Kidney (tissue), 14 donors: ENCODE measurements around the gene UBASH3B. TPM values are rescaled to one million over a fixed set of nuclear protein-coding genes. Genes with fewer than 3 reads are reported as not detected.

ENCODE experiments used
- DNase-seq, 5 donors: peaks; one replicate each; pipeline ENCODE4 v3.0.0-alpha.2; 2013 to 2020
- FAIRE-seq: peaks from 2 replicates; lab custom pipeline; 2012; peaks lifted over from hg19 to GRCh38; lab: Jason Lieb, UNC
- H3K27ac ChIP-seq, 2 donors: one replicate each; pipeline ENCODE4 v1.7.0; 2013; ENCODE audit warnings: low read depth in 2 of 2, low read length in 2 of 2, inconsistent platforms in 1 of 2
- H3K27me3 ChIP-seq: one replicate; pipeline ENCODE4 v1.7.1; 2013; ENCODE audit warnings: low read length, inconsistent platforms; ENCODE audit not compliant: control insufficient read depth, insufficient read depth
- H3K36me3 ChIP-seq, 3 donors: one replicate each; pipeline versions ENCODE4 v1.7.0 to v1.7.1; 2013; ENCODE audit warnings: low read length in 3 of 3, control low read depth in 1 of 3, inconsistent platforms in 1 of 3; ENCODE audit not compliant: insufficient read depth in 3 of 3, control insufficient read depth in 2 of 3
- H3K4me1 ChIP-seq, 3 donors: one replicate each; pipeline versions ENCODE4 v1.7.0 to v1.7.1; 2013; ENCODE audit warnings: low read length in 3 of 3, inconsistent platforms in 1 of 3, low read depth in 1 of 3; ENCODE audit not compliant: control insufficient read depth in 2 of 3, insufficient read depth in 2 of 3
- H3K4me3 ChIP-seq, 3 donors: one replicate each; pipeline versions ENCODE4 v1.7.0 to v1.8.1; 2013; ENCODE audit warnings: low read length in 3 of 3, control low read depth in 1 of 3, inconsistent platforms in 1 of 3
- H3K9ac ChIP-seq, 3 donors: one replicate each; pipeline versions ENCODE4 v1.7.0 to v1.7.1; 2013; ENCODE audit warnings: low read length in 3 of 3, control low read depth in 1 of 3, inconsistent platforms in 1 of 3
- H3K9me3 ChIP-seq, 3 donors: one replicate each; pipeline versions ENCODE4 v1.7.0 to v1.7.1; 2013; ENCODE audit warnings: low read length in 3 of 3, control low read depth in 1 of 3, inconsistent platforms in 1 of 3; ENCODE audit not compliant: control insufficient read depth in 2 of 3, insufficient read depth in 1 of 3
- CTCF ChIP-seq: IDR thresholded peaks from 3 replicates; pipeline ENCODE4 v1.5.1; 2012; ENCODE audit warnings: mild to moderate bottlenecking, moderate library complexity, borderline replicate concordance; ENCODE audit not compliant: insufficient read depth; ENCODE audit errors: extremely low read depth
- intact Hi-C: fragments of 100-400 bp; cut with DNase I; formaldehyde crosslinking; loops from one replicate; pipeline ENCODE4 v1.11.1; 2022
- polyA plus RNA-seq: library from polyadenylated mRNA; stranded (reverse); fragments of 350-450 nt; fragmentation: Illumina TruSeq; extraction: RNeasy Lipid Tissue Mini Kit (QIAGEN cat#74804); gene quantifications from one replicate; pipeline ENCODE4 v1.2.3, GENCODE V29; 2014; ENCODE audit warnings: low read depth, low replicate concordance; ENCODE audit not compliant: insufficient read depth
- total RNA-seq: library from RNA; stranded (reverse); fragmentation: NEBNext Ultra II Directional; extraction: Animal tissue kit (Norgen Biotek cat#: 25700); gene quantifications from one replicate; pipeline ENCODE4 v1.2.1, GENCODE V29; 2021
- donor health status: control.
- donor health status: control.
- donor health status: control.
- donor health status: control.
- donor health status: control.
- donor health status: DM: yes; HTN: yes; CAD: no.
- donor health status: Normal renal cell carcinoma (clear cell type).

UBASH3B gene
- total and polyA plus RNA-seq, 2 donors from 2014 or later: 0.62 to 22.8 TPM

GRCh38 chr11:122837528-122838346 lies 182.2 kb downstream of the UBASH3B start:
- no peak overlapping the region for H3K27ac ChIP-seq
- no peak overlapping the region for H3K9ac ChIP-seq
- no peaks in the 10 kb centered on the region for H3K27me3 ChIP-seq
- no peak overlapping the region for H3K4me3 ChIP-seq
- H3K36me3 ChIP-seq: no peaks in the 10 kb centered on the region
- H3K9me3 ChIP-seq: no peaks in the 10 kb centered on the region
- DNase-seq: no peak
- no peaks in the 10 kb centered on the region for H3K4me1 ChIP-seq
- TF ChIP-seq CTCF: no peak
- intact Hi-C loops: no loop called here
- FAIRE-seq: no peak

- no peak for TF ChIP-seq CTCF
- Histone ChIP-seq H3K9me3 (no peaks in the 10 kb centered on the region), H3K36me3 (no peaks in the 10 kb centered on the region), H3K4me3 (no peak overlapping the region), H3K27ac (no peak overlapping the region), H3K9ac (no peak overlapping the region), H3K27me3 (no peaks in the 10 kb centered on the region), H3K4me1 (no peaks in the 10 kb centered on the region)
- intact Hi-C loops: no loop called here
- DNase-seq: no peak
- no peak for FAIRE-seq
These were observed 188.0 kb downstream of the UBASH3B start for GRCh38 chr11:122843281-122844141.

GRCh38 chr11:122847466-122847865 lies 191.9 kb downstream of the UBASH3B start:
- no peak overlapping the region for H3K4me3 ChIP-seq
- DNase-seq (no peak), FAIRE-seq (no peak)
- intact Hi-C loops: no loop called here
- no peak for TF ChIP-seq CTCF
- H3K27ac ChIP-seq: no peak overlapping the region
- H3K36me3 ChIP-seq: no peaks in the 10 kb centered on the region
- H3K4me1 ChIP-seq: no peaks in the 10 kb centered on the region
- H3K27me3 ChIP-seq: no peaks in the 10 kb centered on the region
- no peak overlapping the region for H3K9ac ChIP-seq
- H3K9me3 ChIP-seq: no peaks in the 10 kb centered on the region
